Skin of body (tissue), 2 donors: ENCODE results near the gene UBB. TPM values are rescaled to one million over a fixed set of nuclear protein-coding genes. Genes with fewer than 3 reads are reported as not detected.
"Not testable (repeated sequence)": the region's sequence is repeated elsewhere in the genome, so short reads cannot be mapped to it uniquely, and the experiment has no call there.

Experiments
- DNase-seq: peaks from one replicate; lab custom pipeline; 2025; lab: John Stamatoyannopoulos, UW
- total RNA-seq: library from RNA; depleted of rRNA; stranded (reverse); fragments of >200 nt; gene quantifications from one replicate; pipeline ENCODE4 v1.2.3, GENCODE V29; 2014

UBB gene
- total RNA-seq, 1 donor from 2014 or later, result 1,502 TPM

GRCh38 chr17:16374146-16374938 lies 6.5 kb upstream of the UBB start:
- peak; percentile 11 for DNase-seq

DNA sequence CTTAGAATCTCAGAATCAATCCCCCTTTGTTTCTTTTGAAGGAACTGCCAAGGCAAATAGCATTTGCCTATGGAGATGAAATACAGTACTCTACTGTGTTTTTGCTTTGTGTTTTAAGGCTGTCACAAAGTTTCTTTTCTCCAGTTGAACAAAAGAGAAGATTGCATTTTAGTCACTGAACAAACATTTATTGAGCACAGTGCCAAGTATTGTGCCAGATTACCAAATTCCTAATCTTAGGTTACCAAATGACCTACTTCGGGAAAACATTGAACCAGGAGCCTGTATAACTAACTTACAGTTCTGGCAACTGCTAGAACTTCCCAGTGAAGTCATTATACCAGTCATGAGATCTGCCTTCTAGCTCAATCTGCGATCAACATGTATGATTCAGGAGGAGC lies 3.0 kb upstream of the UBB start:
- DNase-seq, result peak; percentile 15

- no peak for DNase-seq
These were observed 2.1 kb upstream of the UBB start for GRCh38 chr17:16378636-16379282.

DNA sequence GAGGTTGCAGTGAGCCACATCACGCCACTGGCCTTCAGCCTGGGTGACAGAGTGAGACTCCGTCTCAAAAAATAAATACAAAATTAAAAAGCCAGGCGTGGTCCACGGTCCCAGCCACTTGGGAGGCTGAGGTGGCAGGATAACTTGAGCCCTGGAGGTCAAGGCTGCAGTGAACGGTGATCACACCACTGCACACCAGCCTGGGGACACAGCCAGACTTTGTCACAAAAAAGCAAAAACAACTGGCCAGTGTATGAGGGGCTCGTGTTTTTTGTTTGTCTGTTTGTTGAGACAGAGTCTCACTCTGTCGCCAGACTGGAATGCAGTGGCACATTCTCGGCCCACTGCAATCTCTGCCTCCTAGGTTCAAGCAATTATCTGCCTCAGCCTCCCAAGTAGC lies 1.2 kb upstream of the UBB start:
- no peak for DNase-seq

- DNase-seq, result no peak
These were observed 567 bp downstream of the UBB start for GRCh38 chr17:16381496-16381820.

DNA sequence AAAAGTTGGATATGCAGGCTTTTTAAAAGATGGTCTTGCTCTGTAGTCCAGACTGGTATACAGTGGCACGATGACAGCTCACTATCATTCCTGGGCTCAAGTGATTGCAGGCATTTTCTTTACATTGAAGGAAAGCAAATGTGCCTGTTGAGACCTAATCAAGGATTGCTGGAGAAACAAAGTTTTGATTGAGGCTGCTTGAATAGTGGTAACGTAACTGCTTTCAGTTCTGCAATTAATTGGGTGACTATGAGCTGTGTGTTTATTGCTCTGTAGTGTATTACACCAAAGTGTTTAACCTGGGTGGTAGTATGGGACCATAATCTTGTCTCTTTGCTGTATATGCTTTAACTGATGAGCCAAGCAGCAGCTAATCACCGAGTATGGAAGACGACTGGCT lies 2.3 kb downstream of the UBB start:
- DNase-seq, result no peak

DNA sequence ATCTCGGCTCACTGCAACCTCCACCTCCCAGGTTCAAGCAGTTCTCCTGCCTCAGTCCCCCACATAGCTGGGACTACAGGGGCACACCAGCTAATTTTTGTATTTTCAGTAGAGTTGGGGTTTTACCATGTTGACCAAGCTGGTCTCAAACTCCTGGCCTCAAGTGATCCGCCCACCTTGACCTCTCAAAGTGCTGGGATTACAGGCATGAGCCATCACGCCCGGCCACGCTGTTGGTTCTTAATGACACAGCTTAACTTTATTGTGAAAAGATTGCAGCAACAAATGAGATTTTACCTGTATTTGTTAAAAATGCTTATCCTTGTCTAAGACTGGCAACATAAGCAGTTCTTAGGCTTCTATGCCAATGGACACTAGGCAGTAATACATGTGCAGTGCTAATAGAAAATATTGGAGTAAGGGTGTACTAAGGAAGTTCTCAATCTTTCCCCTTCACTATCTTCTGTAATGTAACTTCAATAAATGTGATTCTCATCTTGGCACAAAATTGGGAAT lies 2.9 kb downstream of the UBB start:
- no peak for DNase-seq

GRCh38 chr17:16384557-16384956 lies 3.7 kb downstream of the UBB start:
- DNase-seq, result no peak

DNA sequence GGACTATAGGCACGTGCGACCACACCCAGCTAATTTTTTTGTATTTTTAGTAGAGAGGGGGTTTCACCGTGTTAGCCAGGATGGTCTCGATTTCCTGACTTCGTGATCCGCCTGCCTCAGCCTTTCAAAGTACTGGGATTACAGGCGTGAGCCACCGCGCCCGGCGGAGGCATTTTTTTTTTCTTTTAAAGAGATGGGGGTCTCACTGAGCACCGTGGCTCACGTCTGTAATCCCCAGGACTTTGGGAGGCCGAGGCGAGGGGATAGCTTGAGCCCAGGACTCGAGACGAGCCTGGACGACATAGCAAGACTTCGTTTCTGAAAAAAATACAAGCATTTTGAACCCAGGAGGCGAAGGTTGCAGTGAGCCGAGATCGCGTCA lies 5.2 kb downstream of the UBB start:
- not testable (repeated sequence) for DNase-seq

- no peak for DNase-seq
These were observed 10.6 kb downstream of the UBB start for GRCh38 chr17:16391451-16391850.

GRCh38 chr17:16392491-16392890 lies 11.6 kb downstream of the UBB start:
- DNase-seq, result not testable (repeated sequence)

DNA sequence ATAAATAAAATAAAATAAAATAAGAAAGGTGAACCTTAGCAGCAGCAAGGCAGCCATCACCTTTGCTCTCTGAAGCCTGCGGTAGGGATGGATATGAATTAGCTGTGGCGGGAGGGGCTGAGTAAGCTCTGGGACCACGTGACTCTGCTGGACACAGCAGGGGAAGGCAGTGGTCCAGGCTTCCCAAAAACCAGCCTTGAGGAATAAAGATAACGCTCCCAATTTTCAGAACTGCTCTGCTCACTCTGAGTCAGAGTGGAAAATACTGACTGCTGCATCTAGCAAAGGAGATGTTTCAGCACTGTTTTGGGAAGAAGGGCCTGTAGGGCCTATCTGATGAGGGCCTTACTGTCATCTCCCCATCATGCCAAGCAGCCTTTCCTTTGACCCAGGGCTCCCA lies 15.0 kb downstream of the UBB start:
- not testable (repeated sequence) for DNase-seq

- DNase-seq, result not testable (repeated sequence)
These were observed 15.8 kb downstream of the UBB start for GRCh38 chr17:16396693-16397092.

DNA sequence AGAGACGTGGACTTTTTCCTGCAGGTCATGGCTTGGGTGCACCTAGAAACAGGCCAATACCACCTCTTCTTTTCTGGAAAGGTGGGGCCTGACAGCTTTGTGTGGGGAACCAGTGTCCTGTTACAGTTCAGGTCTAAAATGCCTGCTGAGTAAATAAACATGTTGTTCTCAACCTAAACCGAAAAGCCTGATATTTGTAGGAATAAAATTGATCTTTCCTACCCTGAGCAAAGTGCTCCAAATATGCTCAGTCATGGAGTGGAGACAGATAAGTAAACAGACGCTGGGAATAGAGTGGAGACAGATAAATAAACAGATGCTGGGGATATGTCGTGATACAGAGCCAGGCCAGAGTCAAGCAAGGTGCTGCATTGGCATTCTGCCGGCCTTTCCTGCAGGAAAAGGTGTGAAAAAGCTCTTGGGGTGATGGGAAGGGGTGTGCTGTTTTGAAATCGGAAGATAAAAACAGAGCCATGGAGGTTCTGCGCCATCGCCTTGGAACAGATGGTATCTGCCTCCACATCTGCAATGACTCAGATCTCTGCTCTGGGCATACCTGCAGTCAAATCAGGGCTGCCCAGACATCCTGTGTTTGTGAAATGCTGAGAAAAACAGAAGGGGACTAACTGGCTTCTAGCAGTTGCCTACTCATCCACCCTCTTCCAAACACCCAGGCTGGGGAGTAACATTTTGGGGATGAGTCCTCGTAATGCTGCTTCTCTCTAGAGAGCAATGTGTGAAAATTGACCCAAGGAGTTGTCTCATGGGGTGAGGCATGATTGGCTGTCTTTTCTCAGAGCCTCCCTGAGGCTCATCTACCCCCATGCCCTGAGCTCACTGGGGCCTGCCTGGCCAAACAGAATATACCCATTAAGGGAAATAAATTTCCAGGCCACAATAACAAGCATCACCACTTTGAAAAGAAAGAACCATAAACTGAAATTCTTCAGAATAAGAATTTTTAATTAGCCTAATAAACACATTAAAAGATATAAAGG lies 17.7 kb downstream of the UBB start:
- no peak for DNase-seq

GRCh38 chr17:16403847-16404246 lies 23.0 kb downstream of the UBB start:
- DNase-seq, result not testable (repeated sequence)

GRCh38 chr17:16406742-16407674 lies 26.1 kb downstream of the UBB start:
- DNase-seq, result no peak

DNA sequence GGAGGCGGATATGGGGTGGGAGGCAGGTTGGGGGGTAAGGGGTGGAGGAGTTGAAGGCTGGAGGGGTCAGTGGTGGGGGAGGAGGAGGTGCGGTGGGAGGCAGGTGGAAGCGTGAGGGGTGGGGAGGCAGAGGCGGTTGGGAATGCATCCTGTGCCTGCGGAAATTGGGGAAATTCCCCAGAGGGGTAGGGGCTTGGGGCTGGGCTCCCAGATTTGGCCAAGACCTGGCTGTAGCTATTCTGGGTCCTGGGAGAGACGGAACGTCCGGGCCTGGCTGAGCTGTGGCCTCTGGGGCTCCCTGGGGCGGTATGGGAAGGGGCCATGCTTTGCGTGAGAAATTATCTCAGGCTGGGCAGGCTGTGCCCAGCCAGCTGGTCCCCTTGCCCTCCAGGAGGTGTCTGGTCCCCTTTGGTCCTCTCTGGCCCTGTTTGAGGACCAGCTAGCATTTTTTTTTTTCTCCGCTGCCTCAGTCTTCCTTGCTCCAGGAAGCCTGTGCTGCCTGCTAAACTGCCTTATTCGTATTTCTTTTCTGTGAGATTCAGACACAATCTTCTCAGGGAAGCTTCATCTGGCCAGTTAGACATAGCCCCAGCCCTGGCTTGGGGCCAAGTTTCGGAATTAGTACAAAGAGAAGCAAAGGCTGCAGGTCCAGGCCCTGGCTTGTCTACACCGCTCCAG lies 27.2 kb downstream of the UBB start:
- no peak for DNase-seq

DNA sequence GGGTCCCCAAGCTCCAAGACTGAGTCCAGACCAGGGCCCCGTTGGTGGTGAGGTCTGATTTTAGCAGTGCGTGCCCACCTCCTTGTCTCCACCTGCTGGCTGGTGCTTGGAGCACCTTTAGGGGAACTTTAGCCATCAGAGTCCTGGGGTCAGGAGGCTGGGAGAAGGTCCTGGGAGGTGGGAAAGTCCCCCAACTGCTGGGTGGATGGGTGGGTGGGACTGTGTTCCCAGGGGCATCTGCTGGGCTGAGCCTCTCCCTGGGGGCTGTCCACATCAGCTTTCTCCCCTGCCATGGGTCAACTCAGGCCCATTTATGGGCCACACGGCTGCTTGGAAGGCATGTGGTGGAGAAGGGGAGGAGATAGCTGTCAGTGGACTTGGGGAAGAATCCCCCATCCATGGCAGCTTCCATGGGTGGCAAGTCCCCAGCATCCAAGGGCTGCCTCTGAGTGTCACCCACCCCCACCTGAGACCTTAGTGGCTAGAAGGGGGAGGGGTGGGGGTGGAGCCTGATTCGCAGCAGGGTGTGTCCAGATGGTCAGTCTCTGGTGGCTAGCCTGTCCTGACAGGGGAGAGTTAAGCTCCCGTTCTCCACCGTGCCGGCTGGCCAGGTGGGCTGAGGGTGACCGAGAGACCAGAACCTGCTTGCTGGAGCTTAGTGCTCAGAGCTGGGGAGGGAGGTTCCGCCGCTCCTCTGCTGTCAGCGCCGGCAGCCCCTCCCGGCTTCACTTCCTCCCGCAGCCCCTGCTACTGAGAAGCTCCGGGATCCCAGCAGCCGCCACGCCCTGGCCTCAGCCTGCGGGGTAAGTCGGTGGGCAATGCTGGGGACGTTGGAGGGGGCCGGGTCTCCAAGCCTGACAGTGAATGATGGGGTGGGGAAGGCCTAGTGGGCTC lies 34.4 kb downstream of the UBB start, which contains the start of gene TRPV2:
TRPV2 (plus strand) TSS at position 541 of the 894 bp plus-strand sequence. CDS start 2,098 bp downstream, outside the sequence.
- DNase-seq, result no peak

- DNase-seq, result no peak
These were observed 36.5 kb downstream of the UBB start for GRCh38 chr17:16417399-16417798.
